A673 (cell line): ENCODE results near the gene IRGC. TPM values are rescaled to one million over a fixed set of nuclear protein-coding genes. Genes with fewer than 3 reads are reported as not detected.

Experiments
- BruUV-seq: library from RNA; stranded (reverse); fragments of 400-500 nt; replicated peaks from 2 replicates; lab custom pipeline; 2021; lab: Mats Ljungman, UMichigan
- CTCF ChIA-PET: fragments of 300-600 bp; sonication (Branson Sonifier 250); formaldehyde crosslinking; loops from one replicate; lab custom pipeline; 2022; ENCODE audit warnings: antibody characterized with exemption; lab: Charles Lee
- POLR2A ChIA-PET: fragments of 300-600 bp; sonication (Branson Sonifier 250); formaldehyde crosslinking; loops from one replicate; lab custom pipeline; 2022; ENCODE audit warnings: antibody characterized with exemption; ENCODE audit not compliant: low non-redundant PET; lab: Charles Lee
- DNase-seq: peaks from one replicate; pipeline ENCODE4 v3.0.0-alpha.2; 2015; ENCODE audit warnings: low spot score
- H3K27ac ChIP-seq: fragments of 200-600 bp; sonication (generic); 2 replicates; pipeline ENCODE4 v1.5.1; 2016; ENCODE audit warnings: mixed run types, low read depth, mild to moderate bottlenecking, mixed read lengths, antibody characterized with exemption, low read length; ENCODE audit not compliant: poor library complexity, severe bottlenecking
- H3K27me3 ChIP-seq: fragments of 200-600 bp; sonication (generic); replicated peaks from 2 replicates; pipeline ENCODE4 v1.6.1; 2017; ENCODE audit warnings: mixed run types, low read depth, mild to moderate bottlenecking, mixed read lengths, antibody characterized with exemption, low read length; ENCODE audit not compliant: insufficient read depth, poor library complexity
- H3K36me3 ChIP-seq: fragments of 200-600 bp; sonication (generic); 2 replicates; pipeline ENCODE4 v1.6.1; 2016; ENCODE audit warnings: mixed run types, mild to moderate bottlenecking, mixed read lengths, antibody characterized with exemption, low read length; ENCODE audit not compliant: insufficient read depth, poor library complexity, severe bottlenecking
- H3K4me1 ChIP-seq: fragments of 200-600 bp; sonication (generic); 2 replicates; pipeline ENCODE4 v1.6.1; 2017; ENCODE audit warnings: mixed run types, mild to moderate bottlenecking, mixed read lengths, antibody characterized with exemption, low read length; ENCODE audit not compliant: insufficient read depth, poor library complexity, severe bottlenecking
- H3K4me3 ChIP-seq: fragments of 200-600 bp; sonication (generic); 2 replicates; pipeline ENCODE4 v1.5.1; 2016; ENCODE audit warnings: low read depth, mixed run types, mild to moderate bottlenecking, mixed read lengths, low read length; ENCODE audit not compliant: poor library complexity, severe bottlenecking
- H3K9me3 ChIP-seq: fragments of 200-600 bp; sonication (generic); 2 replicates; pipeline ENCODE4 v1.6.1; 2016; ENCODE audit warnings: mixed run types, low read depth, mild to moderate bottlenecking, mixed read lengths, antibody characterized with exemption, low read length; ENCODE audit not compliant: poor library complexity, severe bottlenecking
- CTCF ChIP-seq: fragments of 300-800, 200-600 bp; sonication (generic); conservative IDR thresholded peaks from 2 replicates; pipeline ENCODE4 v1.5.1; 2017; ENCODE audit warnings: low read depth, mild to moderate bottlenecking, antibody characterized with exemption, low read length, moderate library complexity, mixed read lengths
- EZH2 ChIP-seq: fragments of 200-600 bp; sonication (generic); IDR thresholded peaks from 2 replicates; pipeline ENCODE4 v1.6.1; 2017; ENCODE audit warnings: borderline replicate concordance, low read depth, mild to moderate bottlenecking, mixed read lengths, antibody characterized with exemption, low read length; ENCODE audit not compliant: poor library complexity, severe bottlenecking
- intact Hi-C: fragments of 100-400 bp; cut with micrococcal nuclease; formaldehyde crosslinking; loops from one replicate; pipeline ENCODE4 v1.10.0; 2022; ENCODE audit not compliant: unreplicated experiment
- total RNA-seq: library from RNA; stranded (reverse); gene quantifications from 2 replicates; pipeline ENCODE4 v1.2.3, GENCODE V29; 2021

IRGC gene
- total RNA-seq, 1 experiment from 2014 or later: not detected

- intact Hi-C loops: no loop called here
- ChIA-PET POLR2A (no interaction called here), CTCF (no interaction called here)
These were observed 5.1 kb downstream of the IRGC start for GRCh38 chr19:43720936-43721335.

GRCh38 chr19:43721469-43722048 lies 5.7 kb downstream of the IRGC start:
- BruUV-seq: no TSS peak
- no peak for TF ChIP-seq CTCF
- TF ChIP-seq EZH2: no peak
- ChIA-PET POLR2A (no interaction called here), CTCF (interaction anchor here (0.6 to 0.8 kb wide), 2 partner anchors 88 to 102 kb away, joined by 3 read pairs; partner anchors contain the start of gene ZNF428)
- H3K36me3 ChIP-seq: no peaks in the 10 kb centered on the region
- H3K4me3 ChIP-seq: no peak overlapping the region
- no peaks in the 10 kb centered on the region for H3K27me3 ChIP-seq
- no peaks in the 10 kb centered on the region for H3K9me3 ChIP-seq
- no peak for DNase-seq
- H3K27ac ChIP-seq: no peak overlapping the region
- intact Hi-C loops: no loop called here
- no peaks in the 10 kb centered on the region for H3K4me1 ChIP-seq

More at GRCh38 chr19:43720936-43721335, 5.1 kb downstream of the IRGC start:
- no peak overlapping the region for H3K4me3 ChIP-seq
- H3K36me3 ChIP-seq: no peaks in the 10 kb centered on the region
- BruUV-seq: no TSS peak
- no peaks in the 10 kb centered on the region for H3K27me3 ChIP-seq
- H3K27ac ChIP-seq: no peak overlapping the region
- DNase-seq: no peak
- no peaks in the 10 kb centered on the region for H3K4me1 ChIP-seq
- no peaks in the 10 kb centered on the region for H3K9me3 ChIP-seq
- TF ChIP-seq EZH2: no peak
- TF ChIP-seq CTCF: no peak

DNA sequence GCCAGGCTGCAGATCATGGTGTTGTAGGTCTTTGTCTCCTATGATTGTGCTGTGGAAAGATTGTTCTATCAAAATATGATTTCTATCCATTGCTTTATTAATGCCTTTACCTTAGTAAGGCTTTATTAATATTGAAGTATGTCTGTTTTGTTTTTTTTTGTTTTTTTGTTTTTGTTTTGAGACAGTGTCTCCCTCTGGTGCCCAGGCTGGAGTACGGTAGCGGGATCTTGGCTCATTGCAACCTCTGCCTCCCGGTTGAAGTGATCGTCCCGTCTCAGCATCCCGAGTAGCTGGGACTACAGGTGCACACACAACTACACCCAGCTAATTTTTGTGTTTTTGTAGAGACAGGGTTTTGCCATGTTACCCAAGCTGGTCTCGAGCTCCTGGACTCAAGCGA lies 7.7 kb downstream of the IRGC start:
- no peak overlapping the region for H3K4me3 ChIP-seq
- TF ChIP-seq EZH2: no peak
- peak; percentile 57 for TF ChIP-seq CTCF
- H3K36me3 ChIP-seq: no peaks in the 10 kb centered on the region
- POLR2A ChIA-PET: no interaction called here
- no peak overlapping the region for H3K27ac ChIP-seq
- CTCF ChIA-PET: no interaction called here
- H3K27me3 ChIP-seq: no peaks in the 10 kb centered on the region
- intact Hi-C loops: no loop called here
- H3K4me1 ChIP-seq: no peaks in the 10 kb centered on the region
- H3K9me3 ChIP-seq: no peaks in the 10 kb centered on the region
- BruUV-seq: no TSS peak
- no peak for DNase-seq
